ENCODE measurements around the gene EIF3L. TPM values are rescaled to one million over a fixed set of nuclear protein-coding genes. Genes with fewer than 3 reads are reported as not detected.

EIF3L gene
- total and polyA plus RNA-seq, 2 of the 8 experiments (the other 6 are each of a cell fraction or from before 2014, with no cell fraction given): 639 to 886 TPM

DNA sequence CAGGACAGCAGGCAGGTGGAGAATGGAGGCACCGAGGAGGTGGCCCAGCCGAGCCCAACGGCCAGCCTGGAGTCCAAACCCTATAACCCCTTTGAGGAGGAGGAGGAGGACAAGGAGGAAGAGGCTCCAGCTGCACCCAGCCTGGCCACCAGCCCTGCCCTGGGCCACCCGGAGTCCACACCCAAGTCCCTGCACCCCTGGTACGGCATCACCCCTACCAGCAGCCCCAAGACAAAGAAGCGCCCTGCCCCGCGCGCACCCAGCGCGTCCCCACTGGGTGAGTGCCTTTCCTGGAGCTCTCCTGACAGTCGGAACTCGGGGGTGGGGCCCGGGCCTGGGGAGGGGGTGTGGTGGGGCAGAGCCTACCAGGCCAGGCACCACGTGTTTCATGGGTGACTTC lies 76.5 kb downstream of the EIF3L start (continued):
- TF ChIP-seq, protein P1, sequence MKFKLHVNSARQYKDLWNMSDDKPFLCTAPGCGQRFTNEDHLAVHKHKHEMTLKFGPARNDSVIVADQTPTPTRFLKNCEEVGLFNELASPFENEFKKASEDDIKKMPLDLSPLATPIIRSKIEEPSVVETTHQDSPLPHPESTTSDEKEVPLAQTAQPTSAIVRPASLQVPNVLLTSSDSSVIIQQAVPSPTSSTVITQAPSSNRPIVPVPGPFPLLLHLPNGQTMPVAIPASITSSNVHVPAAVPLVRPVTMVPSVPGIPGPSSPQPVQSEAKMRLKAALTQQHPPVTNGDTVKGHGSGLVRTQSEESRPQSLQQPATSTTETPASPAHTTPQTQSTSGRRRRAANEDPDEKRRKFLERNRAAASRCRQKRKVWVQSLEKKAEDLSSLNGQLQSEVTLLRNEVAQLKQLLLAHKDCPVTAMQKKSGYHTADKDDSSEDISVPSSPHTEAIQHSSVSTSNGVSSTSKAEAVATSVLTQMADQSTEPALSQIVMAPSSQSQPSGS (IDR thresholded peaks at IDR 0.05; ENCODE audit: low read length): no peak
- TF ChIP-seq RFX5 (IDR thresholded peaks at IDR 0.05; ENCODE audit: borderline replicate concordance, low read depth, low read length) (no peak), SP4 (IDR thresholded peaks at IDR 0.05; ENCODE audit: low read length) (no peak)
